Naive thymus-derived CD8-positive, alpha-beta T cell (primary cell): ENCODE results near the gene GPX4. TPM values are rescaled to one million over a fixed set of nuclear protein-coding genes. Genes with fewer than 3 reads are reported as not detected.
A peak's percentile ranks its signal among the peaks of the same experiment; 100 is the strongest.

Source experiments
- ATAC-seq, 2 donors: fragments of 150-1000 bp; cut with Tn5 transposase in 1 of 2; sonication (Bioruptor Pico), chemical (Tn5 transposase) in 1 of 2; 1 replicate in 1 of 2; 2 replicates in 1 of 2; pipeline ENCODE4 v1.10.0; 2021; ENCODE audit warnings: mild to moderate bottlenecking in 2 of 2, moderate library complexity in 2 of 2
- POLR2A ChIA-PET: fragments of 350-600 bp; sonication (Branson Sonifier 250); formaldehyde crosslinking; loops from one replicate; lab custom pipeline; 2021; ENCODE audit warnings: antibody characterized with exemption; lab: Charles Lee
- DNase-seq, 10 donors: peaks; one replicate each; pipeline versions ENCODE4 v3.0.0 to v3.0.0-alpha.2; 2020 to 2022
- H3K27ac Mint-ChIP-seq, 10 donors: one replicate each; pipeline ENCODE4 v1.8.0; 2020 to 2022; ENCODE audit warnings: mild to moderate bottlenecking in 10 of 10, mixed read lengths in 10 of 10, moderate library complexity in 4 of 10, inconsistent platforms in 1 of 10
- H3K27me3 Mint-ChIP-seq, 5 donors: one replicate each; pipeline ENCODE4 v1.8.0; 2021 to 2022; ENCODE audit warnings: mixed read lengths in 5 of 5
- H3K36me3 Mint-ChIP-seq, 3 donors: one replicate each; pipeline ENCODE4 v1.8.0; 2020 to 2022; ENCODE audit warnings: mixed read lengths in 3 of 3, mild to moderate bottlenecking in 2 of 3, inconsistent platforms in 1 of 3
- H3K4me1 Mint-ChIP-seq, 4 donors: one replicate each; pipeline ENCODE4 v1.8.0; 2021 to 2022; ENCODE audit warnings: mixed read lengths in 4 of 4
- H3K4me3 Mint-ChIP-seq, 10 donors: one replicate each; pipeline ENCODE4 v1.8.0; 2020 to 2022; ENCODE audit warnings: mild to moderate bottlenecking in 10 of 10, mixed read lengths in 10 of 10, moderate library complexity in 6 of 10, inconsistent platforms in 1 of 10
- H3K9me3 Mint-ChIP-seq, 9 donors: one replicate each; pipeline ENCODE4 v1.8.0; 2020 to 2022; ENCODE audit warnings: mixed read lengths in 9 of 9, mild to moderate bottlenecking in 3 of 9, inconsistent platforms in 1 of 9, moderate library complexity in 1 of 9
- polyA plus RNA-seq, 3 donors: library from polyadenylated mRNA; unstranded; fragments of 300-500 nt; fragmentation: Illumina TruSeq; gene quantifications; one replicate each; pipeline ENCODE4 v1.2.3, GENCODE V29; 2021
- total RNA-seq, 8 experiments: library from RNA in 2 of 8; stranded (reverse) in 2 of 8; gene quantifications; one replicate each; pipeline ENCODE4 v1.2.3 and lab custom pipeline; 2021 to 2026

Gene GPX4, protein sequence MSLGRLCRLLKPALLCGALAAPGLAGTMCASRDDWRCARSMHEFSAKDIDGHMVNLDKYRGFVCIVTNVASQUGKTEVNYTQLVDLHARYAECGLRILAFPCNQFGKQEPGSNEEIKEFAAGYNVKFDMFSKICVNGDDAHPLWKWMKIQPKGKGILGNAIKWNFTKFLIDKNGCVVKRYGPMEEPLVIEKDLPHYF
- 100 to 1,000 TPM; 207 to 225 TPM for total RNA-seq
- 100 to 1,000 TPM; 370 to 465 (median 405) TPM for polyA plus RNA-seq
- 78.2 to 168 (median 145) reads per million in 6 experiments for total RNA-seq (lab: John Stamatoyannopoulos, UW)

DNA sequence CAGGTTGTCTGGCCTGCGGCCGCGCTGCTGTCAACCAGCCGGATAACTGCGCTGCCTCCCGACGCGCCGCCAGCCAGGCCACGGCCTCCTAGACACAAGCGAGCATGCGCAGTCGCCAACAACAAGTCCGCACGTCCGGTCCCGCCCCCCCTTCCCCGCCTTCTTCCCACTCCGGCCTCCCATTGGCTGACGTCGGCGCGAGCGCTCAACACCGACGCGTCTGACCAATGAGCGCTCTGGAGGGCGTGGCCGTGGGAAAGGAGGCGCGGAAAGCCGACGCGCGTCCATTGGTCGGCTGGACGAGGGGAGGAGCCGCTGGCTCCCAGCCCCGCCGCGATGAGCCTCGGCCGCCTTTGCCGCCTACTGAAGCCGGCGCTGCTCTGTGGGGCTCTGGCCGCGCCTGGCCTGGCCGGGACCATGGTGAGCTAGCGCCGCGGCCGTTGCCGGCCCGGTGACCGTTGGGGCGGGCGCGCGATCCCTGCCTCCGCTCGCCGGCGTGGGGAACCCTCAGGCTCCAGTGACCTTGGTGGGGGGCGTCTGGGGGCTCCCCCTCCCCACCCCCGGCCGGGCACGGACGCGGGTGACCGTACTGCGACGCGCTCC lies at the start of gene GPX4:
TSS of gene GPX4 (plus strand) at position 287 of the 603 bp plus-strand sequence. CDS start at position 337, 50 bp downstream.
- POLR2A ChIA-PET: interaction anchor here (0.5 to 16.6 kb wide), 22 partner anchors 9 to 1375 kb away, joined by 3 to 621 read pairs (median 4); partner anchors contain the start of genes ARHGAP45, ATP5F1D, CIRBP and FAM174C
- Mint-ChIP-seq H3K4me1 (peaks cover 12 to 47% (median 32%) of the 10 kb centered on the region in 4 donors), H3K9me3 (no peaks in the 10 kb centered on the region), H3K36me3 (peaks cover 0 to 7% (median 0%) of the 10 kb centered on the region in 3 donors), H3K4me3 (peak within 1 kb of the TSS; percentile 66 to 87 (median 76)), H3K27me3 (no peaks in the 10 kb centered on the region), H3K27ac (peak within 1 kb of the TSS; percentile 37 to 97 (median 94))
- DNase-seq: peak; percentile 90 to 99 (median 98)
- ATAC-seq: peak; percentile 85 to 89

GRCh38 chr19:1054102-1055027 lies 49.4 kb upstream of the GPX4 start:
- H3K4me1 Mint-ChIP-seq: peaks cover 18 to 35% (median 24%) of the 10 kb centered on the region in 4 donors
- H3K27me3 Mint-ChIP-seq: no peaks in the 10 kb centered on the region
- no peak for DNase-seq
- no peak overlapping the region for H3K27ac Mint-ChIP-seq
- peaks cover 0 to 35% (median 17%) of the 10 kb centered on the region in 9 donors for H3K9me3 Mint-ChIP-seq
- H3K4me3 Mint-ChIP-seq: no peak overlapping the region
- peaks cover 14 to 43% (median 36%) of the 10 kb centered on the region in 3 donors for H3K36me3 Mint-ChIP-seq
- no peak for ATAC-seq
- POLR2A ChIA-PET: interaction anchor here (0.5 to 8.4 kb wide), 9 partner anchors 12 to 215 kb away, joined by 3 to 173 read pairs (median 3); partner anchors contain the start of genes ABCA7, ARHGAP45, CIRBP and CNN2

DNA sequence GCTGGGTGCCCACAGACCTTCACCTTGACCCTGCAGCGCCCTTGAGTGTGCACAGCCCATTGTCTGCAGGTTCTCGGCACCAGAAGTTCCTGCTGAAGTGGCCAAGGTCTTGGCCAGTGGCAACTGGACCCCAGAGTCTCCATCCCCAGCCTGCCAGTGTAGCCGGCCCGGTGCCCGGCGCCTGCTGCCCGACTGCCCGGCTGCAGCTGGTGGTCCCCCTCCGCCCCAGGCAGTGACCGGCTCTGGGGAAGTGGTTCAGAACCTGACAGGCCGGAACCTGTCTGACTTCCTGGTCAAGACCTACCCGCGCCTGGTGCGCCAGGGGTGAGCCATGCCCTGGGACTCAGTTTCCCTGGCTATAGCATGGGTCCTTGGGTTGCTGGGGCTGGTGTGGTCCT lies 48.8 kb upstream of the GPX4 start:
- H3K36me3 Mint-ChIP-seq: peaks cover 14 to 44% (median 41%) of the 10 kb centered on the region in 3 donors
- POLR2A ChIA-PET: interaction anchor here (0.5 to 8.4 kb wide), 6 partner anchors 11 to 112 kb away, joined by 3 to 173 read pairs (median 38); partner anchors contain the start of genes ABCA7 and ARHGAP45
- no peak for DNase-seq

DNA sequence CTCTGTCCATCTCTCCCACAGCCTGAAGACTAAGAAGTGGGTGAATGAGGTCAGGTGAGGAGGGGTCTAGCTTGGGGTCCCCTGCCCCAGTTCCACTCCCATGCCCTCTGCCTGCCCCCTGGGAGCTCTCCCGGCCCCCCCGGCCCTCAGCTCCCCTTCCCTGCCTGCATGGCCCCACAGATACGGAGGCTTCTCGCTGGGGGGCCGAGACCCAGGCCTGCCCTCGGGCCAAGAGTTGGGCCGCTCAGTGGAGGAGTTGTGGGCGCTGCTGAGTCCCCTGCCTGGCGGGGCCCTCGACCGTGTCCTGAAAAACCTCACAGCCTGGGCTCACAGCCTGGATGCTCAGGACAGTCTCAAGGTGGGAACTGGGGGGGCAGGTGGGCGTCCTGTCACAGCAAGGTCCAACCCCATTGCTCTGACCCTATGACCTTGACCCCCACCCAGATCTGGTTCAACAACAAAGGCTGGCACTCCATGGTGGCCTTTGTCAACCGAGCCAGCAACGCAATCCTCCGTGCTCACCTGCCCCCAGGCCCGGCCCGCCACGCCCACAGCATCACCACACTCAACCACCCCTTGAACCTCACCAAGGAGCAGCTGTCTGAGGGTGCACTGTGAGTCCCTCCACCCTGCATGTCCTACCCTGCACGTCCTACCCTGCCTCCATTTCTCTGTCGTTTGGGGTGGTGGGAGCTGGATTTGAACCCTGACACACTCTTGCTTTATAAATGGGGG lies 47.7 kb upstream of the GPX4 start:
- ATAC-seq: no peak
- peaks cover 0 to 39% (median 17%) of the 10 kb centered on the region in 9 donors for H3K9me3 Mint-ChIP-seq
- peaks cover 18 to 39% (median 24%) of the 10 kb centered on the region in 4 donors for H3K4me1 Mint-ChIP-seq
- peak in 1 of 10 donors; percentile 5 for DNase-seq
- no peaks in the 10 kb centered on the region for H3K27me3 Mint-ChIP-seq
- POLR2A ChIA-PET: interaction anchor here (0.6 to 8.4 kb wide), 11 partner anchors 9 to 155 kb away, joined by 3 to 173 read pairs (median 13); partner anchors contain the start of genes ABCA7 and ARHGAP45
- peaks cover 14 to 49% (median 41%) of the 10 kb centered on the region in 3 donors for H3K36me3 Mint-ChIP-seq
- H3K27ac Mint-ChIP-seq: peak overlapping the region in 4 of 10 donors; percentile 40 to 78 (median 48)
- H3K4me3 Mint-ChIP-seq: no peak overlapping the region

More for the DNA sequence above, 48.8 kb upstream of the GPX4 start:
- H3K9me3 Mint-ChIP-seq: peaks cover 0 to 39% (median 17%) of the 10 kb centered on the region in 9 donors
- H3K4me3 Mint-ChIP-seq: no peak overlapping the region
- H3K4me1 Mint-ChIP-seq: peaks cover 18 to 39% (median 24%) of the 10 kb centered on the region in 4 donors
- no peak for ATAC-seq
- H3K27ac Mint-ChIP-seq: no peak overlapping the region
- no peaks in the 10 kb centered on the region for H3K27me3 Mint-ChIP-seq

DNA sequence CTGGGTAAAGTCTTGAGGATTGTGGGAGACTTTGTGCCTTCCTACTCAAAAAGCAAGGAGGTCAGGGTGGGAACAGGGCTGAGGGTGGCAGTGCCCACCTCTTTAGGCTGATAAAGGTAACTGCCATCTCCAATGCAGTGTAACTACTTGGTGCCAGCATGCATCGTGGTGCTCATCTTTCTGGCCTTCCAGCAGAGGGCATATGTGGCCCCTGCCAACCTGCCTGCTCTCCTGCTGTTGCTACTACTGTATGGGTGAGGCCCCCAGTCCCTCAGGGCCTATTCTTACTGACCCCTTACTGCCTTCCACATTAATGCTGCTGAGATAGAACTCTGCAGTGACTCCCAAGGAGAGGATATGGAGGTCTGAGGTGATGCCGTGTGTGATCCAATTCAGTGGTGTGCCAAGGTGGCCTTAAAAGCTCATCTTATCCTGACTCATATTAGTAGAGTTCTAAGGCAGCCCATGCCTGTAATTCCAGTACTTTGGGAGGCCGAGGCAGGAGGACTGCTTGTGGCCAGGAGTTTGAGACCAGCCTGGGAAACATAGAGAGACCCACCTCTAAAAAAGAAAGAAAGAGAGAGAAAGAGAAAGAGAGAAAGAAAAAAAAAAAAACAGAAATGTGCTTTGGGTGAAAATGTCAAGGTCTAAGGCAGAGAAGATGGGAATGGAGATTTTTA lies 46.5 kb upstream of the GPX4 start:
- H3K4me3 Mint-ChIP-seq: peak overlapping the region in 5 of 10 donors; percentile 21 to 71 (median 46)
- peaks cover 17 to 34% (median 21%) of the 10 kb centered on the region in 4 donors for H3K4me1 Mint-ChIP-seq
- H3K27ac Mint-ChIP-seq: peak overlapping the region in 9 of 10 donors; percentile 60 to 90 (median 84)
- H3K36me3 Mint-ChIP-seq: peaks cover 14 to 49% (median 41%) of the 10 kb centered on the region in 3 donors
- H3K27me3 Mint-ChIP-seq: no peaks in the 10 kb centered on the region
- POLR2A ChIA-PET: interaction anchor here (0.5 to 8.4 kb wide), 12 partner anchors 9 to 198 kb away, joined by 3 to 173 read pairs (median 8); partner anchors contain the start of genes ABCA7, ARHGAP45 and TMEM259
- ATAC-seq (peak; percentile 54 to 70), DNase-seq (peak in 4 of 10 donors; percentile 43 to 63 (median 59))
- H3K9me3 Mint-ChIP-seq: peaks cover 0 to 41% (median 17%) of the 10 kb centered on the region in 9 donors

- peak overlapping the region in 9 of 10 donors; percentile 11 to 84 (median 59) for H3K27ac Mint-ChIP-seq
- peak overlapping the region in 4 of 10 donors; percentile 15 to 36 (median 20) for H3K4me3 Mint-ChIP-seq
- H3K9me3 Mint-ChIP-seq: peaks cover 0 to 41% (median 17%) of the 10 kb centered on the region in 9 donors
- peaks cover 17 to 28% (median 21%) of the 10 kb centered on the region in 4 donors for H3K4me1 Mint-ChIP-seq
- no peaks in the 10 kb centered on the region for H3K27me3 Mint-ChIP-seq
- DNase-seq (no peak), ATAC-seq (peak in 1 of 2 donors; percentile 24)
- peaks cover 14 to 49% (median 41%) of the 10 kb centered on the region in 3 donors for H3K36me3 Mint-ChIP-seq
- POLR2A ChIA-PET: interaction anchor here (0.7 to 8.4 kb wide), 12 partner anchors 8 to 211 kb away, joined by 3 to 173 read pairs (median 8); partner anchors contain the start of genes ABCA7, ARHGAP45, CIRBP and TMEM259
Measured at GRCh38 chr19:1058112-1058511, 45.7 kb upstream of the GPX4 start.

DNA sequence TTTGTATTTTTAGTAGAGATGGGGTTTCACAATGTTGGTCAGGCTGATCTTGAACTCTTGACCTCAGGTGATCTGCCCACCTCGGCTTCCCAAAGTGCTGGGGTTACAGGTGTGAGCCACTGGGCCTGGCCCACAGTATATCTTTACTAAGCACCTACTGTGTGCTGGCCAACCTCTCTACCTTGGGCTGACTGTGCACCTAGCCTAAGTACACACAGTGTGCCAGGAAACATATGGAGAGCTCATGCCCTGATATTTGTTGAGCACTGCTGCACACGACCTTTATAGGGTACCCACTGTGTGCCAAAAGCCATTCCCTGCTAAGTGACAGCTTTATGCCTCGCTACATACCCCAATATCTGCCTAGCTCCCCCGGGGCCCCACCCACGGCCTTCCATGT lies 43.1 kb upstream of the GPX4 start:
- no peak overlapping the region for H3K4me3 Mint-ChIP-seq
- no peaks in the 10 kb centered on the region for H3K27me3 Mint-ChIP-seq
- H3K4me1 Mint-ChIP-seq: peaks cover 22 to 49% (median 39%) of the 10 kb centered on the region in 4 donors
- no peak overlapping the region for H3K27ac Mint-ChIP-seq
- H3K36me3 Mint-ChIP-seq: peaks cover 14 to 41% (median 37%) of the 10 kb centered on the region in 3 donors
- DNase-seq: no peak
- POLR2A ChIA-PET: interaction anchor here (0.6 to 31.7 kb wide), 7 partner anchors 10 to 530 kb away, joined by 3 to 2279 read pairs (median 3); partner anchors contain the start of gene ABCA7
- peaks cover 0 to 36% (median 17%) of the 10 kb centered on the region in 9 donors for H3K9me3 Mint-ChIP-seq
- ATAC-seq: no peak

DNA sequence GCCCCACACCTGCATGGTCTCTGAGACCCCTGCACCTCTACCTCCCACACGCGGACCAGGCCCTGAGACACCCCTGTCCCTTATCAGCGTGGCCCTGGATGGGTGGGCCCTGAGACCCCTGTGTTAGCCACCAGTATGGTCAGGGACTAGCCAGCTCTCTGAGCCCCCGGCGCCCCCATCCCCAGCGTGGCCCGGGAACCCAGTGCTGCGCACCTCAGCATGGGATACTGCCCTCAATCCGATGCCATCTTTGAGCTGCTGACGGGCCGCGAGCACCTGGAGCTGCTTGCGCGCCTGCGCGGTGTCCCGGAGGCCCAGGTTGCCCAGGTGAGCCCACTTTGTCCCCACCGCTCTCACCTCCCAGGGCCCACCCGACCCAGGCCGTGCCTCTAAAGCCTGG lies 41.8 kb upstream of the GPX4 start:
- POLR2A ChIA-PET: interaction anchor here (0.7 to 31.7 kb wide), 4 partner anchors 20 to 530 kb away, joined by 4 to 2279 read pairs (median 386); partner anchors contain the start of gene ABCA7
- H3K27ac Mint-ChIP-seq: peak overlapping the region in 1 of 10 donors; percentile 33
- peaks cover 6 to 29% (median 26%) of the 10 kb centered on the region in 3 donors for H3K36me3 Mint-ChIP-seq
- ATAC-seq: no peak
- H3K4me1 Mint-ChIP-seq: peaks cover 18 to 50% (median 43%) of the 10 kb centered on the region in 4 donors
- no peaks in the 10 kb centered on the region for H3K27me3 Mint-ChIP-seq
- peaks cover 0 to 25% (median 10%) of the 10 kb centered on the region in 9 donors for H3K9me3 Mint-ChIP-seq
- H3K4me3 Mint-ChIP-seq: no peak overlapping the region
- DNase-seq: peak in 1 of 10 donors; percentile 4

DNA sequence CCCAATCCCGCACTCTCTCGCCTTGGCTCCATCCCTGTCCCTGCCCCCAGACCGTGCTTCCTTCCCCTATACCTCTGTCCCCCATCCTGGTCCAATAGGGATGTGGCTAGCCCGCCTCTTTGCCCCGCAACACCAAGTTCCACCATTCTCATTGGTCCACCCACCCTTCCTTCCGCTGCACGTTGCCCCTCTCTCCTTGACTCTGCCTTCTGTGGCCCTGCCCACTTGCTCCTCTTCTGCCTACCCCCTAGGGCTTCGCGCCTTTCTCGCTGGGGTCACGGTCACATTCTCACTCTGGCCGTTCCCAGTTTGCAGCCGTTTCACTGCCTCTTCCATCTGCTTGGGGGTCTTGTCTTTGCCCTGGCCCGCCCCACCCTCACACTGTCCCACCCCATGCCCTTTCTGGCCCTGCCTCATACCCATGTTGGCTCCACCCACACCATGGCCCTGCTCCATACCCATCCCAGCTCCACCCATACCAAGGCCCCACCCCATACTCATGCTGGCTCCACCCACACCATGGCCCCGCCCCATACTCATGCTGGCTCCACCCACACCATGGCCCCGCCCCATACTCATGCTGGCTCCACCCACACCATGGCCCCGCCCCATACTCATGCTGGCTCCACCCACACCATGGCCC lies 41.3 kb upstream of the GPX4 start:
- Mint-ChIP-seq H3K36me3 (peaks cover 2 to 23% (median 21%) of the 10 kb centered on the region in 3 donors), H3K27ac (peak overlapping the region in 1 of 10 donors; percentile 65), H3K9me3 (peaks cover 0 to 20% (median 5%) of the 10 kb centered on the region in 9 donors), H3K4me1 (peaks cover 14 to 44% (median 38%) of the 10 kb centered on the region in 4 donors), H3K4me3 (no peak overlapping the region), H3K27me3 (no peaks in the 10 kb centered on the region)
- DNase-seq (peak in 1 of 10 donors; percentile 41), ATAC-seq (no peak)
- POLR2A ChIA-PET: interaction anchor here (0.7 to 31.7 kb wide), 3 partner anchors 19 to 529 kb away, joined by 4 to 2279 read pairs (median 768); partner anchors contain the start of gene ABCA7
